MCF 10A (cell line): ENCODE results near the gene CAMSAP1. TPM values are rescaled to one million over a fixed set of nuclear protein-coding genes. Genes with fewer than 3 reads are reported as not detected.

ENCODE experiments used
- BruUV-seq: library from RNA; stranded (reverse); fragments of 400-500 nt; replicated peaks from 2 replicates; lab custom pipeline; 2021; lab: Mats Ljungman, UMichigan
- CTCF ChIA-PET: fragments of 300-600 bp; sonication (Branson Sonifier 250); formaldehyde crosslinking; extraction: SDS; loops from one replicate; lab custom pipeline; 2021; ENCODE audit warnings: antibody characterized with exemption, inconsistent platforms; lab: Yijun Ruan, JAX
- POLR2A ChIA-PET: fragments of 300-600, 350-650 bp; sonication (Branson Sonifier 250); formaldehyde crosslinking; extraction: SDS; loops from one replicate; lab custom pipeline; 2020; ENCODE audit warnings: antibody characterized with exemption, inconsistent platforms; lab: Yijun Ruan, JAX
- DNase-seq: peaks from one replicate; pipeline ENCODE4 v3.0.0-alpha.2; 2018; ENCODE audit not compliant: unreplicated experiment
- H3K27ac Mint-ChIP-seq: one replicate; pipeline ENCODE4 v1.8.0; 2022; ENCODE audit warnings: mild to moderate bottlenecking, low read depth, mixed read lengths; ENCODE audit not compliant: unreplicated experiment
- H3K27me3 Mint-ChIP-seq: one replicate; pipeline ENCODE4 v1.8.0; 2022; ENCODE audit warnings: mixed read lengths; ENCODE audit not compliant: insufficient read depth, unreplicated experiment
- H3K36me3 Mint-ChIP-seq: one replicate; pipeline ENCODE4 v1.8.0; 2022; ENCODE audit warnings: mild to moderate bottlenecking, moderate library complexity, mixed read lengths; ENCODE audit not compliant: insufficient read depth, unreplicated experiment
- H3K4me1 Mint-ChIP-seq: one replicate; pipeline ENCODE4 v1.8.0; 2022; ENCODE audit warnings: mixed read lengths; ENCODE audit not compliant: insufficient read depth, unreplicated experiment
- H3K4me3 Mint-ChIP-seq: one replicate; pipeline ENCODE4 v1.8.0; 2022; ENCODE audit warnings: mild to moderate bottlenecking, moderate library complexity, mixed read lengths; ENCODE audit not compliant: unreplicated experiment
- H3K9me3 Mint-ChIP-seq: one replicate; pipeline ENCODE4 v1.8.0; 2022; ENCODE audit warnings: mixed read lengths; ENCODE audit not compliant: unreplicated experiment
- CTCF ChIP-seq: fragments of 200-600 bp; IDR thresholded peaks from one replicate; pipeline ENCODE4 v1.8.0; 2022; ENCODE audit warnings: antibody characterized with exemption, mild to moderate bottlenecking; ENCODE audit not compliant: unreplicated experiment
- intact Hi-C: fragments of 100-400 bp; cut with micrococcal nuclease; formaldehyde crosslinking; loops from 2 replicates; pipeline ENCODE4 v1.14.1; 2022
- total RNA-seq: library from RNA; stranded (reverse); gene quantifications from 2 replicates; pipeline ENCODE4 v1.2.3, GENCODE V29; 2022

The CAMSAP1 gene
- total RNA-seq, 1 experiment from 2014 or later, result 39.5 TPM

GRCh38 chr9:135785013-135785575 lies 122.3 kb downstream of the CAMSAP1 start:
- no peaks in the 10 kb centered on the region for H3K4me1 Mint-ChIP-seq
- POLR2A ChIA-PET, result no interaction called here
- H3K4me3 Mint-ChIP-seq, result no peak overlapping the region
- intact Hi-C loops, result no loop called here
- H3K36me3 Mint-ChIP-seq, result no peaks in the 10 kb centered on the region
- no peak overlapping the region for H3K27ac Mint-ChIP-seq
- peaks cover 34% of the 10 kb centered on the region for H3K27me3 Mint-ChIP-seq
- no TSS peak for BruUV-seq
- no peak for TF ChIP-seq CTCF
- no peak for DNase-seq
- H3K9me3 Mint-ChIP-seq, result no peaks in the 10 kb centered on the region
- CTCF ChIA-PET, result no interaction called here

GRCh38 chr9:135783540-135784245 lies 123.7 kb downstream of the CAMSAP1 start:
- no peaks in the 10 kb centered on the region for H3K36me3 Mint-ChIP-seq
- CTCF ChIA-PET, result no interaction called here
- H3K27me3 Mint-ChIP-seq, result peaks cover 34% of the 10 kb centered on the region
- no peak for TF ChIP-seq CTCF
- no peaks in the 10 kb centered on the region for H3K4me1 Mint-ChIP-seq
- H3K27ac Mint-ChIP-seq, result no peak overlapping the region
- POLR2A ChIA-PET, result no interaction called here
- intact Hi-C loops, result no loop called here
- no peak for DNase-seq
- H3K9me3 Mint-ChIP-seq, result no peaks in the 10 kb centered on the region
- H3K4me3 Mint-ChIP-seq, result no peak overlapping the region
- BruUV-seq, result no TSS peak

GRCh38 chr9:135782946-135783345 lies 124.4 kb downstream of the CAMSAP1 start:
- H3K36me3 Mint-ChIP-seq, result no peaks in the 10 kb centered on the region
- intact Hi-C loops, result no loop called here
- ChIA-PET POLR2A (no interaction called here), CTCF (no interaction called here)
- no peak for TF ChIP-seq CTCF
- BruUV-seq, result no TSS peak
- H3K9me3 Mint-ChIP-seq, result no peaks in the 10 kb centered on the region
- no peaks in the 10 kb centered on the region for H3K4me1 Mint-ChIP-seq
- no peak overlapping the region for H3K27ac Mint-ChIP-seq
- H3K4me3 Mint-ChIP-seq, result no peak overlapping the region
- no peak for DNase-seq
- peaks cover 29% of the 10 kb centered on the region for H3K27me3 Mint-ChIP-seq

- Mint-ChIP-seq H3K4me1 (no peaks in the 10 kb centered on the region), H3K27ac (no peak overlapping the region), H3K36me3 (no peaks in the 10 kb centered on the region), H3K9me3 (no peaks in the 10 kb centered on the region), H3K27me3 (peaks cover 17% of the 10 kb centered on the region), H3K4me3 (no peak overlapping the region)
- DNase-seq, result no peak
- POLR2A ChIA-PET, result no interaction called here
- no peak for TF ChIP-seq CTCF
- no TSS peak for BruUV-seq
- CTCF ChIA-PET, result no interaction called here
- intact Hi-C loops, result no loop called here
These were observed 126.7 kb downstream of the CAMSAP1 start for GRCh38 chr9:135780626-135781025.
